ENCODE results near the gene NMT1. TPM values are rescaled to one million over a fixed set of nuclear protein-coding genes. Genes with fewer than 3 reads are reported as not detected.

Gene NMT1
- total and polyA plus RNA-seq, 2 of the 13 experiments (the other 11 are each of a cell fraction or from before 2014, with no cell fraction given) = 75.7 to 142 TPM

- no peak for TF ChIP-seq ZBTB40 (IDR thresholded peaks at IDR 0.05)
- no peak; the same call in 1 of the 2 replicates for TF ChIP-seq ZBTB40 (CRISPR knock-in tag; IDR thresholded peaks at IDR 0.05)
- TF ChIP-seq, protein P1, sequence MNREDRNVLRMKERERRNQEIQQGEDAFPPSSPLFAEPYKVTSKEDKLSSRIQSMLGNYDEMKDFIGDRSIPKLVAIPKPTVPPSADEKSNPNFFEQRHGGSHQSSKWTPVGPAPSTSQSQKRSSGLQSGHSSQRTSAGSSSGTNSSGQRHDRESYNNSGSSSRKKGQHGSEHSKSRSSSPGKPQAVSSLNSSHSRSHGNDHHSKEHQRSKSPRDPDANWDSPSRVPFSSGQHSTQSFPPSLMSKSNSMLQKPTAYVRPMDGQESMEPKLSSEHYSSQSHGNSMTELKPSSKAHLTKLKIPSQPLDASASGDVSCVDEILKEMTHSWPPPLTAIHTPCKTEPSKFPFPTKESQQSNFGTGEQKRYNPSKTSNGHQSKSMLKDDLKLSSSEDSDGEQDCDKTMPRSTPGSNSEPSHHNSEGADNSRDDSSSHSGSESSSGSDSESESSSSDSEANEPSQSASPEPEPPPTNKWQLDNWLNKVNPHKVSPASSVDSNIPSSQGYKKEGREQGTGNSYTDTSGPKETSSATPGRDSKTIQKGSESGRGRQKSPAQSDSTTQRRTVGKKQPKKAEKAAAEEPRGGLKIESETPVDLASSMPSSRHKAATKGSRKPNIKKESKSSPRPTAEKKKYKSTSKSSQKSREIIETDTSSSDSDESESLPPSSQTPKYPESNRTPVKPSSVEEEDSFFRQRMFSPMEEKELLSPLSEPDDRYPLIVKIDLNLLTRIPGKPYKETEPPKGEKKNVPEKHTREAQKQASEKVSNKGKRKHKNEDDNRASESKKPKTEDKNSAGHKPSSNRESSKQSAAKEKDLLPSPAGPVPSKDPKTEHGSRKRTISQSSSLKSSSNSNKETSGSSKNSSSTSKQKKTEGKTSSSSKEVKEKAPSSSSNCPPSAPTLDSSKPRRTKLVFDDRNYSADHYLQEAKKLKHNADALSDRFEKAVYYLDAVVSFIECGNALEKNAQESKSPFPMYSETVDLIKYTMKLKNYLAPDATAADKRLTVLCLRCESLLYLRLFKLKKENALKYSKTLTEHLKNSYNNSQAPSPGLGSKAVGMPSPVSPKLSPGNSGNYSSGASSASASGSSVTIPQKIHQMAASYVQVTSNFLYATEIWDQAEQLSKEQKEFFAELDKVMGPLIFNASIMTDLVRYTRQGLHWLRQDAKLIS (CRISPR knock-in tag; IDR thresholded peaks at IDR 0.05) = no peak; the same call in 1 of the 2 replicates
- no peak for TF ChIP-seq NCOA2 (CRISPR knock-in tag; IDR thresholded peaks at IDR 0.05)
- peak; percentile 87 for TF ChIP-seq SP2 (CRISPR knock-in tag; IDR thresholded peaks at IDR 0.05)
- no peak for TF ChIP-seq CSRNP2 (CRISPR knock-in tag; conservative IDR thresholded peaks at IDR 0.05; ENCODE audit: low read depth)
- peak; percentile 30; the same call in 1 of the 2 replicates for TF ChIP-seq HDAC2 (CRISPR knock-in tag; IDR thresholded peaks at IDR 0.05)
- TF ChIP-seq ZSCAN25 (CRISPR knock-in tag; IDR thresholded peaks at IDR 0.05) = 0 out of 2 replicates have a peak, but pooled peaks have one; percentile 20
- TF ChIP-seq TCF12 (IDR thresholded peaks at IDR 0.05) = no peak
- peak; percentile 31; the same call in 1 of the 2 replicates for TF ChIP-seq TCF12 (CRISPR knock-in tag; IDR thresholded peaks at IDR 0.05)
- no peak for TF ChIP-seq ZNF180 (CRISPR knock-in tag; IDR thresholded peaks at IDR 0.05; ENCODE audit: borderline replicate concordance, low read depth)
- TF ChIP-seq PPARG (CRISPR knock-in tag; conservative IDR thresholded peaks at IDR 0.05) = no peak; the same call in 1 of the 2 replicates
- peak; percentile 58; the same call in 1 of the 2 replicates for TF ChIP-seq KMT2B (CRISPR knock-in tag; IDR thresholded peaks at IDR 0.05)
- TF ChIP-seq IKZF4 (CRISPR knock-in tag; IDR thresholded peaks at IDR 0.05; ENCODE audit: borderline replicate concordance, low read depth, not compliant biosample characterization) = peak; percentile 79
Measured at GRCh38 chr17:45051060-45051719, 9.9 kb upstream of the NMT1 start, which contains the start of gene DCAKD (continued).

Data from HepG2 (cell line).